Fibroblast of mammary gland (primary cell): ENCODE data around the gene TLL2.
A peak's percentile ranks its signal among the peaks of the same experiment; 100 is the strongest.

ENCODE experiments used
- DNase-seq: peaks from one replicate; pipeline ENCODE4 v3.0.0-alpha.2; 2010; ENCODE audit warnings: low read depth
- H3K4me3 ChIP-seq: 2 replicates; pipeline ENCODE4 v1.5.1; 2011; ENCODE audit warnings: low read depth, mild to moderate bottlenecking, low read length, moderate library complexity; ENCODE audit not compliant: control insufficient read depth
- TF ChIP-seq, protein P1 (sequence below): conservative IDR thresholded peaks from 2 replicates; pipeline ENCODE4 v1.5.1; 2011; ENCODE audit warnings: low read depth, low read length, inconsistent platforms; ENCODE audit not compliant: control insufficient read depth, insufficient read depth

Gene TLL2

DNA sequence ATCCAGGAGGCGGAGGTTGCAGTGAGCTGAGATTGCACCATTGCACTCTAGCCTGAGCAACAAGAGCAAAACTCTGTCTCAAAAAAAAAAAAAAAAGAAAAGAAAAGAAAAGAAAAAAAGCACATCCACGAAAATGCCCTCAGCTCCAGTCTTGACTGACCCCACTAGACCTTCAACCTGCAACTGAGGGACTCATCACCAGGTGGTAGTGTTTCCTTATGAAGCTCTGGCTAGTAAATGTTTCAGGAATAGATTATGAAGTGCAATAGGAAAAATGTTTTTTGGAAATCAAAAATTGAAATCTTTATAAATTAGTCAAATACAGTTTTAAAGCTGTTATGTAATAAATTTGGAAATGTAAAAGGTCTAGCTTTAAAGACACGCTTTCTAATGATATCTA lies 22.4 kb downstream of the TLL2 start:
- TF ChIP-seq, protein P1, sequence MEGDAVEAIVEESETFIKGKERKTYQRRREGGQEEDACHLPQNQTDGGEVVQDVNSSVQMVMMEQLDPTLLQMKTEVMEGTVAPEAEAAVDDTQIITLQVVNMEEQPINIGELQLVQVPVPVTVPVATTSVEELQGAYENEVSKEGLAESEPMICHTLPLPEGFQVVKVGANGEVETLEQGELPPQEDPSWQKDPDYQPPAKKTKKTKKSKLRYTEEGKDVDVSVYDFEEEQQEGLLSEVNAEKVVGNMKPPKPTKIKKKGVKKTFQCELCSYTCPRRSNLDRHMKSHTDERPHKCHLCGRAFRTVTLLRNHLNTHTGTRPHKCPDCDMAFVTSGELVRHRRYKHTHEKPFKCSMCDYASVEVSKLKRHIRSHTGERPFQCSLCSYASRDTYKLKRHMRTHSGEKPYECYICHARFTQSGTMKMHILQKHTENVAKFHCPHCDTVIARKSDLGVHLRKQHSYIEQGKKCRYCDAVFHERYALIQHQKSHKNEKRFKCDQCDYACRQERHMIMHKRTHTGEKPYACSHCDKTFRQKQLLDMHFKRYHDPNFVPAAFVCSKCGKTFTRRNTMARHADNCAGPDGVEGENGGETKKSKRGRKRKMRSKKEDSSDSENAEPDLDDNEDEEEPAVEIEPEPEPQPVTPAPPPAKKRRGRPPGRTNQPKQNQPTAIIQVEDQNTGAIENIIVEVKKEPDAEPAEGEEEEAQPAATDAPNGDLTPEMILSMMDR: peak; percentile 9
- DNase-seq: peak; percentile 7
- no peak overlapping the region for H3K4me3 ChIP-seq

DNA sequence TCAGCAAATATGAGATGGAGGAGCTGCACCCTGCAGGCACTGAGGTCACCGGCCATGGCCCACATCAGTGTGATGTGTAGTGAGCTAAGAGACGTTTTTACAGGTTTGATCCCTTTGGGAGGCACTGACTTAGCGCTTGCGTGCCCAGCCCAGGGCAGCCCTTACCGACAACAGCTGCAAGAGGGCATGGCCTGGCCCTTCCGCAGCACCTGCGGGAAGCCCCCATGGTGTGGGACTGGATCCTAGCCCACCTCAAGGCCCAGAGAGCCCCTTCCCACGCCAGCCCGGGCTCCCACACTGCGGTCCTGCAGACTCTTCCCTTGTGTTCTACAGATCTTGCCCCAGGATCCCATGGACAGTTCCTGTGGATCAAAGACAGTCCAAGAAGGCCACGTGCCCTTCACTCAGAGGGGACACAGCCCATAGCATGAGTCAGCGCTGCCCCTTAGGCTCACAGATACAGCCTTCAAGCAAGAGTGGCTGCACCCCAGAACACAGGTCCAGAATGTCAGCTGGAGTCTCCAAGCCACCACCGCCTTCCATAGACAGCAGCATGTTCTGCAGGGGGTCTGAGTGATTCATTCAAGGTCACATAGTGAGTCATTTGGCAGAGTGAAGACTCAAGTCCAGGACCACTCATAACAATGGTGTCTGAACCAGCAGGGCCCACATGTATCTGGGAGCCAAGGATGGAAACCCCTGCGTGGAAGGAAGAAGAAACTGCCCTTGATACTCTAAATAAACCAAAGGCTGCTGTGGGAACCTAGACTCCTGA lies 25.4 kb downstream of the TLL2 start:
- TF ChIP-seq, protein P1: no peak
- peak; percentile 8 for DNase-seq
- no peak overlapping the region for H3K4me3 ChIP-seq

DNA sequence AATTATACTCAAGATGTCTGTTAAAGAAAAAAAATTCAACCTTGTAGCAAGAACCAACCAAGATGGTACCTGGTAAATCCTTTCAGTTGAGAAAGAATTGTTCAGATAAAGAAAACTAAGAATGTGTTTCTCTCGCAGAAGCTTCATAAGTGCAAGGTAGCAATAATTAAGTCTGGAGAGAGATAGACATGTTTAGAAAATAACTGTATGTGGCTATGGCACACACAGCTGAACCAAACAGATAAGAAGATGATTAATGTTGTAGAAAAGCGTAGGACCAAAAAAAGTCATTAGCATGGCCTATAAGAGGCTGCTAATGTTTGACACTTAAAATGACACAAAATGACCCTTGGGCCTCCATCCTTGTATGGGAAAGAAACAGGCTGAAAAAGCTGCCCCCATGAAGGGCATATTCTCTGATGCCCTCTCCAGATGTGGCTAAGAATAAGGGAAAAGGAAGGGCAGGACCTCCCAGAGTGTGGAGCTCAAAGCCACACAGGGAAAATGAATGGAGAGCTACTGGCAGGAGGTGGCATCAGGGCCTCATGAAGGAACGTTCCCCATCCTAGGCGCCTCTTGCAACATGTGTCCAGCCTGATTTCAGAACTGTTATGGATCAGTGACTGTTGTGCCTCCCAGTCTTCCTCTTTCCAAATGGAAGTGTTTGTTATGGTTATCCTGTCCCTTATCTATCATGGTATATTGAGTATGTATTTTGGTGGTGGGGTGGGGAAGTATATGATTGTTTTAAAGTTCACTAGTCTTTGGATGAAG lies 30.7 kb downstream of the TLL2 start:
- TF ChIP-seq, protein P1: no peak
- no peak for DNase-seq
- H3K4me3 ChIP-seq: no peak overlapping the region

DNA sequence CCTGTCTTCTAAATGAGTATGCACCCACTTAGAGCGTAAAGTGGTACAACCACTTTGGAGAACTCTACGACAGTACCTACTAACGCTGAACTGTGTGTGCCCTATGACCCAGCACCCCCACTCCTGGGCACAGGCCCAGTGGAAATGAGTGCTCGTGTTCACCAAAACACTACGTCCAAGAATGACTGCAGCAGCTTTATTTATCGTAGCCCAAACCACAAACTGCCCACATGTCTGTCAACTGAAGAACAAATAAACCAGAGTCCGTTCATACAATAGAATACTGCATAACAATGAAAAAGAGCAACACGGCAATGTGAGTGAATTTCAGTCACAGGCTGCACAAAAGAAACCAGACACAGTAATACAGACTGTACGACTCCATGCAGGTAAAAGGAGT lies 35.4 kb downstream of the TLL2 start:
- H3K4me3 ChIP-seq: no peak overlapping the region
- TF ChIP-seq, protein P1: no peak
- no peak for DNase-seq

DNA sequence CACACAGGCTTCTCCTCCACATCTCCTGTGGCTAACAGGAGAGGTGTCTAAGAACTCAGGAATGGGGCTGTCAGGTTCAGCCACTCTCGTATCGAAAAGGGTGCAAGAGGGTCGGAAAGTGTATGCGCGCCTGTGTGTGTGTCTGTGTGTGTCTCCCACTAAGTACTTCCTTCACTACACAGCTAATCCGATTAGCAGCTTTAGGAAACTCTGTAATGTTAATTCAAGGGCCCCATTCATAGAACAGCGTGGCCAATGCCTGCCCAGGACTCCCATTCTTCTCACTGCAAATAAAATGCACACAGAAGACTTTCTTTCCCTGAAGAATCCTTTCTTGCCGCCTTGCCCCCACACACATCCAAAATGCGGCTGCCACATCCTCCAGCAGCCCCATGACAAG lies 39.9 kb downstream of the TLL2 start:
- no peak for DNase-seq
- TF ChIP-seq, protein P1: no peak
- H3K4me3 ChIP-seq: no peak overlapping the region

DNA sequence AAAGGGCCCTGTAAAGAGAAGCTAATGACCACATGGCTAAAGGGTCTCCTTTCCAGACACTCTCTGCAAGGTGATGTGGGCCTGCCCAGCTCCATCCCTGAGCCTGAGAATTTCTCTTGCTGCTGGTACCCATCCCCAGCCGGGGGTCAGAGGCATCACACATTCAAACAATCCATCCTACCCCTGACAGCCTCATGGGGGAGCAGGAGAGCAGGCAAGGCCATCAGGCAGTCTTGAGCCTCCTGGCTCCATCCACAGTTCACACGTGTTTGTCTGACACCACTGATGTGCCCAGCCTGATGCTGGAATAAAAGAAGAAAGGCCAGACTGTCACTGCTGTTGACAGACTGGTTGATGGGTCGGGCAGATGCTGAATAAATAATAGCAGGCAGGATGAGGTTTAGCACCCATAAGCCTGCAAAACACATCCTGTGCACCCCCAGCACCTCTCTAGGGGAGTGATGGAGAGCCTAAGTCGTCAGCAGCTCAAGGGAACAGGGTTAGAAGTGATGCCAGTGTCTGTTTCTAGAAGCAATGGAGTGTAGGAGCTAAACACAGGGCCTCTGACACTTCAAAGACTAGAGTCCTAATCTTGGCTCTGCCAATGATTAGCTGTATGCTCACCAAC lies 43.5 kb downstream of the TLL2 start:
- DNase-seq: peak; percentile 35
- H3K4me3 ChIP-seq: no peak overlapping the region

More for the DNA sequence above, 43.5 kb downstream of the TLL2 start:
- TF ChIP-seq, protein P1: peak; percentile 56
